Measurements from ENCODE around the gene INHA. TPM values are rescaled to one million over a fixed set of nuclear protein-coding genes. Genes with fewer than 3 reads are reported as not detected.
A peak's percentile ranks its signal among the peaks of the same experiment; 100 is the strongest.

The INHA gene
- total RNA-seq, 3 donors from 2014 or later (not counting 1 experiment from before 2014, with no cell fraction given) = not detected

GRCh38 chr2:219603771-219604170 is 31.7 kb downstream of the INHA start:
- peak in 1 of 3 donors; percentile 55 for ATAC-seq
- H3K9me3 ChIP-seq (ENCODE audit: control insufficient read depth, insufficient read depth, low read length) = no peaks in the 10 kb centered on the region
- H3K27ac ChIP-seq (ENCODE audit: low read length) = no peak overlapping the region
- WGBS (ENCODE audit: insufficient coverage) = 39% methylated on average over 5 of the region's 5 CpGs
- H3K4me3 Mint-ChIP-seq = no peak overlapping the region
- peaks cover 40% of the 10 kb centered on the region for H3K36me3 ChIP-seq (ENCODE audit: control insufficient read depth, insufficient read depth, low read length)
- no peaks in the 10 kb centered on the region for H3K9me3 Mint-ChIP-seq
- no peak for TF ChIP-seq CTCF (IDR thresholded peaks at IDR 0.05)
- intact Hi-C loops (cut with micrococcal nuclease) = no loop called here
- no peaks in the 10 kb centered on the region for H3K36me3 Mint-ChIP-seq
- no peaks in the 10 kb centered on the region for H3K4me1 ChIP-seq (ENCODE audit: control insufficient read depth, insufficient read depth, low read length)
- no peak overlapping the region for H3K4me3 ChIP-seq (ENCODE audit: low read length)
- no peaks in the 10 kb centered on the region for H3K27me3 Mint-ChIP-seq (ENCODE audit: low read depth in 2 of 2)
- peaks cover 8 to 11% of the 10 kb centered on the region in 2 donors for H3K4me1 Mint-ChIP-seq
- H3K27me3 ChIP-seq (ENCODE audit: control insufficient read depth, insufficient read depth, low read length) = no peaks in the 10 kb centered on the region
- no peak overlapping the region for H3K27ac Mint-ChIP-seq
- DNase-seq = no peak

- H3K4me3 Mint-ChIP-seq = no peak overlapping the region
- TF ChIP-seq CTCF (IDR thresholded peaks at IDR 0.05) = no peak
- H3K9me3 Mint-ChIP-seq = no peaks in the 10 kb centered on the region
- Histone ChIP-seq H3K9me3 (ENCODE audit: control insufficient read depth, insufficient read depth, low read length) (no peaks in the 10 kb centered on the region), H3K27ac (ENCODE audit: low read length) (no peak overlapping the region), H3K36me3 (ENCODE audit: control insufficient read depth, insufficient read depth, low read length) (peaks cover 47% of the 10 kb centered on the region), H3K4me3 (ENCODE audit: low read length) (no peak overlapping the region), H3K27me3 (ENCODE audit: control insufficient read depth, insufficient read depth, low read length) (no peaks in the 10 kb centered on the region), H3K4me1 (ENCODE audit: control insufficient read depth, insufficient read depth, low read length) (no peaks in the 10 kb centered on the region)
- WGBS (ENCODE audit: insufficient coverage) = 95% methylated on average over 6 of the region's 6 CpGs
- H3K27me3 Mint-ChIP-seq (ENCODE audit: low read depth in 2 of 2) = no peaks in the 10 kb centered on the region
- H3K27ac Mint-ChIP-seq = no peak overlapping the region
- DNase-seq (no peak), ATAC-seq (no peak)
- no peaks in the 10 kb centered on the region for H3K36me3 Mint-ChIP-seq
- intact Hi-C loops (cut with micrococcal nuclease) = no loop called here
- peaks cover 0 to 4% of the 10 kb centered on the region in 2 donors for H3K4me1 Mint-ChIP-seq
Measured at GRCh38 chr2:219605607-219605954, 33.5 kb downstream of the INHA start.

GRCh38 chr2:219607931-219608330 is 35.8 kb downstream of the INHA start:
- DNase-seq (no peak), ATAC-seq (no peak)
- H3K27me3 Mint-ChIP-seq (ENCODE audit: low read depth in 2 of 2) = no peaks in the 10 kb centered on the region
- peaks cover 8 to 14% of the 10 kb centered on the region in 2 donors for H3K4me1 Mint-ChIP-seq
- no peaks in the 10 kb centered on the region for H3K27me3 ChIP-seq (ENCODE audit: control insufficient read depth, insufficient read depth, low read length)
- peaks cover 11% of the 10 kb centered on the region for H3K4me1 ChIP-seq (ENCODE audit: control insufficient read depth, insufficient read depth, low read length)
- H3K27ac Mint-ChIP-seq = no peak overlapping the region
- no peak for TF ChIP-seq CTCF (IDR thresholded peaks at IDR 0.05)
- H3K36me3 Mint-ChIP-seq = peaks cover 6% of the 10 kb centered on the region
- WGBS (ENCODE audit: insufficient coverage) = 92% methylated on average over 15 of the region's 15 CpGs
- H3K9me3 ChIP-seq (ENCODE audit: control insufficient read depth, insufficient read depth, low read length) = no peaks in the 10 kb centered on the region
- no peak overlapping the region for H3K27ac ChIP-seq (ENCODE audit: low read length)
- H3K36me3 ChIP-seq (ENCODE audit: control insufficient read depth, insufficient read depth, low read length) = peaks cover 44% of the 10 kb centered on the region
- no peak overlapping the region for H3K4me3 ChIP-seq (ENCODE audit: low read length)
- intact Hi-C loops (cut with micrococcal nuclease) = no loop called here
- H3K4me3 Mint-ChIP-seq = no peak overlapping the region
- H3K9me3 Mint-ChIP-seq = no peaks in the 10 kb centered on the region

- Mint-ChIP-seq H3K27ac (no peak overlapping the region), H3K27me3 (ENCODE audit: low read depth in 2 of 2) (no peaks in the 10 kb centered on the region), H3K4me3 (no peak overlapping the region), H3K4me1 (peaks cover 8 to 18% of the 10 kb centered on the region in 2 donors), H3K9me3 (no peaks in the 10 kb centered on the region), H3K36me3 (peaks cover 6% of the 10 kb centered on the region)
- peaks cover 13% of the 10 kb centered on the region for H3K4me1 ChIP-seq (ENCODE audit: control insufficient read depth, insufficient read depth, low read length)
- no peaks in the 10 kb centered on the region for H3K27me3 ChIP-seq (ENCODE audit: control insufficient read depth, insufficient read depth, low read length)
- H3K36me3 ChIP-seq (ENCODE audit: control insufficient read depth, insufficient read depth, low read length) = peaks cover 44% of the 10 kb centered on the region
- no peak overlapping the region for H3K4me3 ChIP-seq (ENCODE audit: low read length)
- no peak overlapping the region for H3K27ac ChIP-seq (ENCODE audit: low read length)
- no peaks in the 10 kb centered on the region for H3K9me3 ChIP-seq (ENCODE audit: control insufficient read depth, insufficient read depth, low read length)
- ATAC-seq (no peak), DNase-seq (no peak)
- 83% methylated on average over 15 of the region's 15 CpGs for WGBS (ENCODE audit: insufficient coverage)
- intact Hi-C loops (cut with micrococcal nuclease) = no loop called here
- no peak for TF ChIP-seq CTCF (IDR thresholded peaks at IDR 0.05)
Measured at GRCh38 chr2:219608399-219608964, 36.4 kb downstream of the INHA start.

Measured in natural killer cell (primary cell).